Cardiac fibroblast (primary cell): Measurements from ENCODE around the gene IRF2BPL.

Source experiments
- DNase-seq, 2 donors: peaks; one replicate each; pipeline versions ENCODE4 v3.0.0 to v3.0.0-alpha.2; 2010; ENCODE audit warnings: low read depth in 2 of 2
- H3K4me3 ChIP-seq, 2 donors: replicated peaks in 1 of 2; 1 replicate in 1 of 2; 2 replicates in 1 of 2; pipeline ENCODE4 v1.5.1; 2011; ENCODE audit warnings: low read depth in 2 of 2, low read length in 2 of 2, mild to moderate bottlenecking in 2 of 2, moderate library complexity in 1 of 2
- TF ChIP-seq, protein P1 (sequence below): IDR thresholded peaks from one replicate; pipeline ENCODE4 v1.5.1; 2011; ENCODE audit warnings: low read depth, mild to moderate bottlenecking, low read length, inconsistent platforms

Gene IRF2BPL

DNA sequence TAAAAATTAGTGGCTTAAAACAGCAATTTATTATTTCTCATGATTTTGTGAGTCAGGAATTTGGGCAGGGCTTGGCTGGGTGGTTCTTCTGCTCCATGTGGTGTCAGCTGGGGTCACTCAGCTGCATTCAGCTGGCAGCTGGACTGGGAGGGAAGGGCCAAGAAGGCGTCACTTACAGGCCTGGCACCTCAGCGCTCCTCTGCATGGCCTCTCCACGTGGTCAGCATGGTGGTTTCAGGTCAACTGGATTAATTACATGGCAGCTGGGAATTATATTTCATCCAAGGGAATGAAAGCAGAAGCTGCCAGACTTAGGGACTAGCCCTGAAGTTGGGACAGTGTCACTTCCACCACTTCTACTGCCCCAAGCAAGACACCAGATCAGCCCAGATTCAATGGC lies 27.5 kb upstream of the IRF2BPL start:
- no peak overlapping the region for H3K4me3 ChIP-seq
- no peak for DNase-seq
- TF ChIP-seq, protein P1, sequence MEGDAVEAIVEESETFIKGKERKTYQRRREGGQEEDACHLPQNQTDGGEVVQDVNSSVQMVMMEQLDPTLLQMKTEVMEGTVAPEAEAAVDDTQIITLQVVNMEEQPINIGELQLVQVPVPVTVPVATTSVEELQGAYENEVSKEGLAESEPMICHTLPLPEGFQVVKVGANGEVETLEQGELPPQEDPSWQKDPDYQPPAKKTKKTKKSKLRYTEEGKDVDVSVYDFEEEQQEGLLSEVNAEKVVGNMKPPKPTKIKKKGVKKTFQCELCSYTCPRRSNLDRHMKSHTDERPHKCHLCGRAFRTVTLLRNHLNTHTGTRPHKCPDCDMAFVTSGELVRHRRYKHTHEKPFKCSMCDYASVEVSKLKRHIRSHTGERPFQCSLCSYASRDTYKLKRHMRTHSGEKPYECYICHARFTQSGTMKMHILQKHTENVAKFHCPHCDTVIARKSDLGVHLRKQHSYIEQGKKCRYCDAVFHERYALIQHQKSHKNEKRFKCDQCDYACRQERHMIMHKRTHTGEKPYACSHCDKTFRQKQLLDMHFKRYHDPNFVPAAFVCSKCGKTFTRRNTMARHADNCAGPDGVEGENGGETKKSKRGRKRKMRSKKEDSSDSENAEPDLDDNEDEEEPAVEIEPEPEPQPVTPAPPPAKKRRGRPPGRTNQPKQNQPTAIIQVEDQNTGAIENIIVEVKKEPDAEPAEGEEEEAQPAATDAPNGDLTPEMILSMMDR, result no peak

DNA sequence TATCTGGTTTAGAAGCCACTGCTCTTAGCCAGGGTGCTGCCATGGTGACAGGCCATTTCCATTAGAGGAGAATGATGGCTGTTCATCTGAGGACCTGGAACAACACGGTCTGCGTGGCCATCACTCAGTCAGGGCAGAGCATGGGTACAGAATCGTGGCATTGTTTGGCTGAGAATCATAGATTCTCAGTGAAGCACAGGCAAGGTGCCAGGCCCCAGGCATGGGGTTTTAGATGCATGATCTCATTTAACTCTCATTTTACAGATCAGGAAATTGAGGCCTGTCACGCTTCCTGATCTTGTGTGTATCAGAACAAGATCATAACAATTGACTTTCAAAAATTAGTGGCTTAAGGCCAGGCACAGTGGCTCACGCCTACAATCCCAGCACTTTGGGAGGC lies 26.8 kb upstream of the IRF2BPL start:
- TF ChIP-seq, protein P1, result no peak
- no peak for DNase-seq
- H3K4me3 ChIP-seq, result no peak overlapping the region

DNA sequence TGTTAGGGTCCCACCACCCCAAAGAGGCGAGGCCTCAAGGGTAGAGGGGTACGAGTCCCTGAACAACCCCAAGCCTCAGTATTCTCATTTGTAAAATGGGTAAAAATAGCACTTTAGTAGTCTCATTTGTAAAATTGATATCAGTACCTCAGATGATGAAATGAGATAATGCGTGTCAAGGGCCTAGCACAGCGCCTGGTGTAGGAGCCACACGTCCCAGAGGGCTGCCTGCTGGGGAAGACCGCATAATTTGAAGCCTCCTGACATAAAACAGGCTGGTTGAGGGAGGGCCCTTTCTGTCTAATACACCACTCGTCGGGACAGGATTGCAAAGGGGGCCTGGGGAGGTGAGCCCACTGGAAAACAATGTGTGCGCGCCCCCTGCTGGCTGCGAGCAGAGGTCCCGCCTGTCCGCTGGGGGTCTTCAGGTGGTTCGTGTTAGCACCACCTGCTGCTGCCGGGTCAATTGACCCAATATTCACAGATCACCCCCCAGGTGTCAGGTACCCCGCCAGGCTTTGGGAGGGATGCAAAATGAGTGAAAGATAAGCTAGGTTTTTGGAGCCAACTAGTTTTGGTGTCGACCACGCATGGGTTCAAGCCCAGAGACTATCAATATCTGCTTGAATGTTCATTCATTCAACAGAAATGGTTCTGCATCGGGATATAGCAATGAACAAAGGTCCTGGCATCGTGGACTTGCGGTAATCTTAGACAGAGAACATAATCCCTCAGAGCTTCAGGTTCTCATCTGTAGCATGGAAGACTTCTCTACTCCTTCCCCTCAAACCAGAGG lies 24.7 kb upstream of the IRF2BPL start:
- TF ChIP-seq, protein P1, result peak; percentile 92
- peak; percentile 76 to 89 for DNase-seq

DNA sequence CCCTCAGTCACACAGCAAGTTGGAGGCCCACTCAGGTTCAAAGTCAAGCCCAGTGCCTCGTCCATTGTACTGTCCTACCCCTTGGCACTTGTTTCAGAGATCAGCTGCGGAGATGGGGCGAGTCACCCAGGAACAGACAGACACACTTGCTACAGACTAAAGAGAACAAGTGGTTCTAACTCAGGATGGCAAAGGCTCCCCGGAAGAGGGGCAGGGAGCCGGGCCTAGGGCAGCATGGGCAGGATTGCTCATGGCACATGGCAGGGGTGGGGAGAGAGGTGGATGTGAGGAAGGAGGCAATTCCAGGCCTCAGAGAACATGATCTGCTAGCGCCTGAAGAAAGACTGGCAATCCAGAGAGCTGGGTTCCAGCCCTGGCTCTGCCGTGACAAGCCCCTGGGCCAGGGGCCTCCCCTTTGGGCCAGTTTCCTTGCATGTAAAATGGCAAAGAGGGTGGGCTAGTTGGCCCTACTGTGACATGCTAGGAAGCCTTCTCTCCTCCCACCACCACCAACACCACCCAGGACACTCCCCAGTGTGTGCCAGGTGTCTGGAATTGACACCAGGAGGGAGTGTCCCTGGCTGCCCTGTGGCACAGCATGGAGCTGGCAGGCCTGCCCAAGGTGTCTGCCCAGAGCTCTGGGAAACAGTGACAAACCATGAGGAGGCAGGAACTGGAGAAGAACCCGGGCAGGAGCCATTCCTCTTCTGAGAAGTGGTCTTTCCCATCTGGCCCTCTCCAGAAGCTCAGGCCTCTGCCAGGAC lies 24.0 kb upstream of the IRF2BPL start:
- TF ChIP-seq, protein P1, result no peak
- peak in 1 of 2 donors; percentile 51 for DNase-seq
- no peak overlapping the region for H3K4me3 ChIP-seq

More for the DNA sequence above, 24.7 kb upstream of the IRF2BPL start:
- H3K4me3 ChIP-seq, result no peak overlapping the region

DNA sequence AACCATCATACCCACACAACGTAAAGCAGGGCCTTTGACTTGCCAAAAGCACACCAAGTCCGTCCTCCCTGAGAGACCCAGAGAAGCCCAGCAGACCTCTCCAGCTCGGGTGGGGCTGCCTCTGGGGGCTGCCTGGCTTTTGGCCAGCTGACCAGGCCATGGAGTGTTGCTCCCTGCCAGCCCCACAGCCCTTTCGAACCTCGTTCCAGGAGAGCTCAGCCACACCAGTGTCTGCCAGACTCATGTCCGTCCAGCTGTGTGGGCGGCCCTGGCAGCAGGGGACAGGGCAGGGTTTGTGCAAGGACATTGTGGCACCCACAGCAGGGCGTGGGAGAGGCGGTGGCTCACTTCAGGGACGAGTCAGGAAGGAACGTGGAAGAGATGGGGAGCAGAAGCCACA lies 22.6 kb upstream of the IRF2BPL start:
- no peak for DNase-seq
- H3K4me3 ChIP-seq, result no peak overlapping the region
- TF ChIP-seq, protein P1, result no peak

DNA sequence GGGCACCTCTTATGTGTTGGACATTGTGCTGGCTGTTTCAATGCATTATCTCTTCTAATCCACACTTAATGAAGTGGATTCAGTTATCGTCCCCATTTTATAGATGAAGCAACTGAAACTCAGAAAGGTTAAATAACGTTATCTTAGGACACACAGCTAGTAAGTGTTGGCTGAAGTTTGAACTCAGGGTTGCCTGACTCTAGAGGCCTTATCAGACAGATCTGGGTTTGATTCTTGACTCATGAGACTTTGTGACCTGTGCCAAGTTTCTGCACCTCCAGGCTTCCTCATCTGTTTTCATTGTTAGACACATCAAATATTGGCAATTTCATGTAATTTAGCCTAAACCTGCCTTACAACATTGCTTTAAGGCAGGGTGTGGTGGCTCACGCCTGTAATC lies 18.2 kb upstream of the IRF2BPL start:
- DNase-seq, result no peak
- TF ChIP-seq, protein P1, result no peak
- H3K4me3 ChIP-seq, result no peak overlapping the region
